ENCODE measurements around the gene PIMREG. TPM values are rescaled to one million over a fixed set of nuclear protein-coding genes. Genes with fewer than 3 reads are reported as not detected.

The PIMREG gene
- total RNA-seq, 3 donors from 2014 or later (not counting 1 experiment from before 2014, with no cell fraction given), result 0.73 to 1.4 (median 0.78) TPM

- DNase-seq, result no peak
- Histone ChIP-seq H3K4me1 (ENCODE audit: control insufficient read depth, insufficient read depth, low read length) (no peaks in the 10 kb centered on the region), H3K27ac (ENCODE audit: low read length) (no peak overlapping the region), H3K36me3 (ENCODE audit: control insufficient read depth, insufficient read depth, low read length) (no peaks in the 10 kb centered on the region), H3K4me3 (ENCODE audit: low read length) (no peak overlapping the region), H3K27me3 (ENCODE audit: control insufficient read depth, insufficient read depth, low read length) (no peaks in the 10 kb centered on the region), H3K9me3 (ENCODE audit: control insufficient read depth, insufficient read depth, low read length) (no peaks in the 10 kb centered on the region)
- Mint-ChIP-seq H3K4me3 (no peak overlapping the region), H3K36me3 (no peaks in the 10 kb centered on the region), H3K27me3 (ENCODE audit: low read depth in 2 of 2) (peaks cover 0 to 7% of the 10 kb centered on the region in 2 donors), H3K9me3 (no peaks in the 10 kb centered on the region), H3K4me1 (no peaks in the 10 kb centered on the region), H3K27ac (no peak overlapping the region)
- WGBS (ENCODE audit: insufficient coverage), result 84% methylated on average over 16 of the region's 16 CpGs
- intact Hi-C loops (cut with micrococcal nuclease), result no loop called here
- TF ChIP-seq CTCF (IDR thresholded peaks at IDR 0.05), result no peak
- ATAC-seq, result no peak
Observed at GRCh38 chr17:6483507-6483906, 39.3 kb downstream of the PIMREG start.

- Histone ChIP-seq H3K9me3 (ENCODE audit: control insufficient read depth, insufficient read depth, low read length) (no peaks in the 10 kb centered on the region), H3K27ac (ENCODE audit: low read length) (no peak overlapping the region), H3K36me3 (ENCODE audit: control insufficient read depth, insufficient read depth, low read length) (no peaks in the 10 kb centered on the region), H3K27me3 (ENCODE audit: control insufficient read depth, insufficient read depth, low read length) (no peaks in the 10 kb centered on the region), H3K4me1 (ENCODE audit: control insufficient read depth, insufficient read depth, low read length) (no peaks in the 10 kb centered on the region), H3K4me3 (ENCODE audit: low read length) (no peak overlapping the region)
- Mint-ChIP-seq H3K4me3 (no peak overlapping the region), H3K27me3 (ENCODE audit: low read depth in 2 of 2) (peaks cover 0 to 7% of the 10 kb centered on the region in 2 donors), H3K9me3 (no peaks in the 10 kb centered on the region), H3K36me3 (no peaks in the 10 kb centered on the region), H3K4me1 (no peaks in the 10 kb centered on the region), H3K27ac (no peak overlapping the region)
- ATAC-seq (no peak), DNase-seq (no peak)
- WGBS (ENCODE audit: insufficient coverage), result 85% methylated on average over 5 of the region's 5 CpGs
- intact Hi-C loops (cut with micrococcal nuclease), result no loop called here
- no peak for TF ChIP-seq CTCF (IDR thresholded peaks at IDR 0.05)
Observed at GRCh38 chr17:6485646-6486412, 41.6 kb downstream of the PIMREG start.

GRCh38 chr17:6487251-6488007 is 43.2 kb downstream of the PIMREG start:
- Histone ChIP-seq H3K36me3 (ENCODE audit: control insufficient read depth, insufficient read depth, low read length) (no peaks in the 10 kb centered on the region), H3K27me3 (ENCODE audit: control insufficient read depth, insufficient read depth, low read length) (no peaks in the 10 kb centered on the region), H3K4me1 (ENCODE audit: control insufficient read depth, insufficient read depth, low read length) (no peaks in the 10 kb centered on the region), H3K27ac (ENCODE audit: low read length) (no peak overlapping the region), H3K9me3 (ENCODE audit: control insufficient read depth, insufficient read depth, low read length) (no peaks in the 10 kb centered on the region), H3K4me3 (ENCODE audit: low read length) (no peak overlapping the region)
- Mint-ChIP-seq H3K27ac (no peak overlapping the region), H3K9me3 (no peaks in the 10 kb centered on the region), H3K4me1 (no peaks in the 10 kb centered on the region), H3K36me3 (no peaks in the 10 kb centered on the region), H3K4me3 (no peak overlapping the region), H3K27me3 (ENCODE audit: low read depth in 2 of 2) (peaks cover 0 to 7% of the 10 kb centered on the region in 2 donors)
- DNase-seq, result no peak
- TF ChIP-seq CTCF (IDR thresholded peaks at IDR 0.05), result no peak
- 85% methylated on average over 13 of the region's 13 CpGs for WGBS (ENCODE audit: insufficient coverage)
- intact Hi-C loops (cut with micrococcal nuclease), result no loop called here
- ATAC-seq, result no peak
